NCI-H1092 treated with DMSO at 0.1 percent for 48 hours (cell line): ENCODE results near the gene ZNF334.

Experiments used
- DNase-seq: peaks from one replicate; lab custom pipeline; 2025; lab: John Stamatoyannopoulos, UW

The ZNF334 gene

DNA sequence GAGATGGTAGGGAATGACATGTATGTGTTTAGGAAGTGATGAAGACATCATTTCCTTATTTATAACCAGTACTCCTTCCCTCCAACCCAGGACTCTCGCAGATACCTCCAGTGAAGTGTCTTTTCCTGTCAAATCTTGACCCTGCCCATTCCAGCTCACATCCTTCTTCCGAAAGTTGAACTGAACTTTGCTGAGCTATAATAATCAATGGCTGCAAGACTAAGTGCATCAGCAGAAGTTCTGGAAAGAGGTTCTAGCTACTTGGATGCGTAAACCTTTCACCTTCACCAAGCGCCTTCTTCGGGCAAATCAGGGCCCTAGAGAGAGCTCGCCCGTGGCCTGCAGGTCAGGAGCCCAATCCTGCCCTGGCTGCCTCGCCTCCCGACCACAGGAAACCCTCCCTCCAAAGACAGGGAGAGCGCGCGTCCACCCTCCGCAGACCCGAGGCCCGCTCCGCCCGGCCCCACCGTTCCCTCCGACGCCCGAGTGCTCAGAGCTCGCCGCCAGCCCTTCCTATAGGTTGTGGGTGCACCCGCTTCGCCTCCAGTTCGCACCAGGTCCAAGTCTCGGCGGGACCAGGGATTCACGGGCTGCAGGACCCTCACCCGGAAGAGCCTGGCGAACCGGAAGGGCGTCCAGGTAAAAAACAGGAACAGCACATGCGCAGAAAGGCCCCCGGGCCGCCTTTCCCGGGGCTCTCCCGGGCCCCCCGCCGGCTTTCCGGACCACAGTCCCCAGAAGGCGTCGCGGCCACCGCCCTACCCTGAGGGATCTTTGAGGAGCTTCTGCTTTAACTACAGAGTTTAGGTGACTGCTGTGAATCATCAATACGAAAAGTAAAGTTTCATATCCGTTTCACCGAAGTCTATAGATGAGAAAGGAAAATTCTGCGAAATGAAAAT lies at the start of gene ZNF334:
ZNF334 (minus strand) TSS at position 617 of the 902 bp plus-strand sequence. CDS start 1,457 bp downstream, outside the sequence.
- peak; percentile 88 for DNase-seq

DNA sequence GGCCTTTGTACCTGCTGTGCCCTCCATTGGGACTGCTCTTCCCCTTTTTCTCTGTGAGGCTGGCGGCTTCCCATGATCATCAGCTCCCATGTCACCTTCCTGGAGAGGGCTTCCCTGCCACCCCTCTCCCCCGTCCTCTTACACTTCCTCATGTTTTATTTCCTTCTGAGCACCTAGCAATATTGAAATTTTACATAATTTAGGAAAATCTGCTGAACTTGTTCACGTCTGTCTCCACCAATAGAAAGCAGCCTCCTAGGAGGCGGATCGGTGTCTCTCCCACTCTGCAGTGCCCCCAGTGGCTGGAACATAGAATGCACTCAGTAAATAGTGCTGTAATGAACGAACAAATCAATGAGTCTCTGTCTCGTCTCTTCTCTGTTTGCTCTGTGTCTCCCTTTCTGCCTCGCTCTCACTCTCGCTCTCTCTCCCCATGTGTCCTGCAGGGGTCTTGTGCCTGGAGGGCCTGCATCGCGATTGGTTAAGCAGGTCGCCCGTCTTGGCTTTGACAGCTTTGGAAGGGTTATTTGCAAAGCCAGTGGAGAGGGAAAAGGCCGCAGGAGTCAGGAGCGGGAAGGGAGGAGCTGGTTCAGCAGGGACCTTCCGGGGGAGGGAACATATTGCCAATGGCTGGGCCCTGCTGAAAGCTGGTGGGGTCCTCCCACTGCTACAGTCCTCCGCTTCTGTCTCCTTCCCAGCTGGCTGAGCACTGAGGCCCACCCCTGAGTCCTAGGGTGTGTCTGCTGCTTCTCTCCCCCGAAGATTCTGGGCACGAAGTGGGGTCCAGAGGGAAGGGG lies 49.2 kb upstream of the ZNF334 start:
- DNase-seq: peak; percentile 87

DNA sequence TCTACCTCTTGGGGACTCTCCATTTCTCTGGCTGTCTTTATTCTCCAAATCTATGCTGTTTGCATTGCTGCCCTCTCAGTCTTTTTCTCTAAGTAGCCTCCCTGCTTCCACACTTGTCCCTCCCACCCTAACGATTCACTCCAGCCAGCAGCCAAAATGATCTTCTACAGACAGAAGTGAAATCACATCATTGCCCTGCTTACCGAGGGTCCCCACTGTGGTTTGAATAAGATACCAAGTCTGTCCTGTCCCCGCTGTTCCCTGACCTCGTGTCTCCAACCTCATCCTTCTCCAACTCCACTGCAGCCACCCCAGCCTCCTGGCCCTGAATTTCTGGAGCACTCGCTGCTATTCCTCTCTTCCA lies 48.6 kb upstream of the ZNF334 start:
- DNase-seq: no peak

DNA sequence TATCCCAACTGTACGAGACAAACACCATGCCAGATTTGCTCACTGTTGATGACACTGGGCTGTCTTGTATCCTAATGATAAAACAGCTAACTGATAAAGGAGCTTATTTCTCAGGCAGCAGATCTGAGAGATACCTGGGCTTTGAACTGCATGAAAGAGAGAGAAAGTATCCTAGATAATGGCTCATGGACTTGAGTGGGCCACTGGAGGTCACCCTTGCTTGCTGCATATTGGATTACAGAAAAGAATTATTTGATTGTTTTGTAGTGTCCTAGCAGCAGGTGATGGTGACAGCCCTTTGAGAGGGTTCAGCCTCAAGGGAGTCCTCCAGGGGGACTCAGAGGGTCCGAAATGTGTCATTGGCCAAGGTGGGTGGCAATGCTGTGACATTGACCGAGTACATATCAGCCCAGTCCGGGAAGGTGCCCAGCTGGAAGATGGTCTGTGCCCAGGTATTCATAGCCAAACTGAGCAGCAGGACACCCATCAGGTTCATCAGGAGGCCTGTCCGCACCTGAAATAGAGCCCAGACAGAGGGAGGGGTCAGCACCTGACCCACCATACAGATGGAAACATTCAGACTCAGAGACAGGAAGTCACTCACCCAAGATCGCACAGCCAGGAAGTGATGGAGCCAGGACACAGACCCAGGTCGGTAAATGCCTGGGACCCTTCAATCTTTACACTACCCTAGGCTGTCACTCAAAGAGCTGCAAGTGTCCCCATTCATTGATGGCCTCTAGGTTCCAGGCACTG lies 46.5 kb upstream of the ZNF334 start:
- peak; percentile 59 for DNase-seq

DNA sequence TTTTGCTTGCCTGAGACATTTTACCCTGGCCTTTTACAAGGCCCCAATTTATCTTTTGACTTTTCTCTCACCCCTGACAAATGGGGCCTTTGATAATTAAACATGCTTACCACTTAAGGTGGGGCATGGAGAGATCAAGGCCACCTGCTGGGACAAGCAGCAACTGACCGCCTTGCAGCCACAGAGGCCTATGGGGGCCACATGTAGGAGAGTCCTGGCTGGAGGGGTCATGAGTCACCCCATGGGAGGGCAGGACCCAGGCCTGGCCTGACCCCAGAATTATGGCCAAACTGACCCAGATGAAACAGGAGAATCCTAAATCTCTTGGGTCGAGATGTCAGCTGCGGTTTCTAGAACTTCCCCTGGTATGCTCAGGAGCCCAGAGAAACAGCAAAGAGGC lies 45.6 kb upstream of the ZNF334 start:
- no peak for DNase-seq

DNA sequence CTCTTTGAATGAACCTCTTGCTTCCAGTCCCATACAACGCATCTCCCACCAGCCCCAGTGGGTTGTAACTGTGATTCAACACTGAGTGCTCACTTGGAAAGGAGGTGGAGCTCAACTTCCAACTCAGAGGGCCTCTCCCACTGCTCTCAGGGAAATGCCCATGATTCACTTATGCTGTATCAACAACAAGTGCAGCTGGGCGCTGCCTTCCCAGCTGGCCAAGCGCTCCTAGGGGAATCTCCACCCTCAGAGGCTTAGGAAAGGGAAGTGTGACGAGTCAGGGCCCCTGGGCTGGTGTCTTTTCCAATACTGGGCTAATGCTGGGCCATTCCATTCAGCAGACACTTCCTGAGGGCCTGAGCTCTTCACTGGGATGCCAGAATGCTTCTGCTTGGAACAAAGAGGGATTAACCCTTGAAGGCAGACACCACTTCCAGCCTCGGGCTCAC lies 45.2 kb upstream of the ZNF334 start:
- no peak for DNase-seq

DNA sequence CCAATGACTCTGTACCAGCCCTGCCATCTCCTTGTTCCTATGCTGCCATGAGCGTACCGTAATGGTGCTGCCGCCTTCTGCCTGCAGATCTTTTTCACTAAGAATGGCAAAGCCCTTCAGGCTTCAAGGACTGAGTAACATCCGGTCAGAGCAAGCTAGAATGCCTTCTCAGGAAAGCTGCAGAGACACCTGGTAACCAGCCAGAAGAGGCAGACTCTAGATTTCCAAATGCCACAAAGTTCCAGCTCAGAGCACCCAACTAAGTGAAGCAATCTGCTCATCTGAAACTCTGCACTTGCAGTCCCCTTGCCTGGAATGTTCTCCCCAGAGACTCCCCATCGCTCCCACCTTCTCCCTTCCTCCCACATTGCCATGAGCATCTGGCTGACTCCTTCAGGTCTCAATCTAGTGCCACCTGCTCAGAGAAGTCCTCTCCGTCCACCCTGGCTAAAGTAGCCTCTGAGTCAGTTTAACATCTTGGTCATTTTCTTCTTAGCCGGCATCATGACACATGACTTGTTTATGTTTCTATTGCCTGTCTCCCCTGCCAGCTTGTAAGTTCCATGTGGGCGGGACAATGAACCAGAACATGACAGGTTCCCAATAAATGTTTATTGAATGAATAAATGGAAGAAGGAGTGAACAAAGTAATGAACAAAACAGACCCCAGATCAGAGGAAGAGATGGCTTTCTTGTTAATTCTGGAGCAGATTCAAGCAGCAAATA lies 44.0 kb upstream of the ZNF334 start:
- DNase-seq: no peak

DNA sequence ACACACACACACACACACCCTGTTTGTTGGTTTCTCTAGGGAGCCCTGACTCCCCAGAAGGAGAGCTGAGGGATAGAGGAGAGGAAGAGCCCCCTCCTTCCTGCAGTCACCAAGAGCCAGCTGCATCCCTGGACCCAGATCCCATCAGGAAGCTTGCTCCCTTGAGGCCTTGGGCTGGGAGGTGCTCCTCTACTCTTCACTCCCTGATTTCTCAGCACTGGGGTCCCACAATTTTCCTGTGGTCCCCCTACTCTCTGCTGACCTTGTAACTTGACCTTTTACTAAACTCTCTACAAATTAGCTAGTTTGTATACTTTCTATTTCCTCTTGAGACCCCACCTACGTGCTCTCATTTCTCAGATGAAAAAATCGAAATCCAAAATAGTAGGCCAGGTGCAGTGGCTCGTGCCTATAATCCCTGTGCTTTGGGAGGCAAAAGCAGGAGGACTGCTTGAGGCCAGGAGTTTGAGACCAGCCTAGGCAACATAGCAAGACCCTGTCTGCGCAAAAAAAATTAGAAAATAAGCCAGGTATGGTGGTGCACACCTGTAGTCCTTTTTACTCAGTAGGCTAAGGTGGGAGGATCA lies 42.1 kb upstream of the ZNF334 start:
- no peak for DNase-seq

DNA sequence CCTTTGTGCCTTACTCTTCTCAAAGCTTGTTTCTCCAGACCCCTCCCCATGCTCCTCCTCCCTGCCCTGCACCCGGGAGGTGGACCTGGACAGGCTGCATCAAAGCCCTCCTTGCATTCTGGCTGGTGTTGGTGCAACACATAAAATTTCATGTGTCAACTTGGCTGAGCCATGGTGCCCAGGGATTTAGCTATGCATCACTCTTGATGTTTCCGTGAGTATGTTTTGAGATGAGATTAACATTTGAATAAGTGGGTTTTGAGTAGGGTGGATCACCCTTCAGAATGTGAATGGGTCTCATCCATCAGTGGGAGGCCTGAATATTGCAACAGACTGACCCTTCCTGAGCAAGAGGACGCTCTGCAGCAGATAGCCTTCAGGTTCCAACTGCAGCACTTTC lies 41.5 kb upstream of the ZNF334 start:
- DNase-seq: no peak

DNA sequence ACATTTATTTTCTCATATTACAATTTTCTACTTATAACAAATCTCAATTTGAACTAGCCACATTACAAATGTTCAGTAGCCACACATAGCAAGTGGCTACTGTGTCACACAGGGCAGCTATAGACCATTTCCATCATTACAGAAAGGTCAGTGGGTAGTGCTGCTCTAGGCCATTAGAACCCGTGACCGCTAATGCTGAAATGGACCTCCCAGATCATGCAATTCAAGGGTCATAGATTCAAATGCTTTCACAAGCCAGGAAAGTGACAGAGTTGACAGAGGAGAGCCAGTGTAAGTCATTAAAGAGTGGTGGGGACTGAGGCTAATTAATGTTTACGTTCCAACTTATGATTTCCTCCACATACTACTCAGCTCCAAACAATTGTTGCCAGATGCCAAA lies 40.6 kb upstream of the ZNF334 start:
- no peak for DNase-seq

DNA sequence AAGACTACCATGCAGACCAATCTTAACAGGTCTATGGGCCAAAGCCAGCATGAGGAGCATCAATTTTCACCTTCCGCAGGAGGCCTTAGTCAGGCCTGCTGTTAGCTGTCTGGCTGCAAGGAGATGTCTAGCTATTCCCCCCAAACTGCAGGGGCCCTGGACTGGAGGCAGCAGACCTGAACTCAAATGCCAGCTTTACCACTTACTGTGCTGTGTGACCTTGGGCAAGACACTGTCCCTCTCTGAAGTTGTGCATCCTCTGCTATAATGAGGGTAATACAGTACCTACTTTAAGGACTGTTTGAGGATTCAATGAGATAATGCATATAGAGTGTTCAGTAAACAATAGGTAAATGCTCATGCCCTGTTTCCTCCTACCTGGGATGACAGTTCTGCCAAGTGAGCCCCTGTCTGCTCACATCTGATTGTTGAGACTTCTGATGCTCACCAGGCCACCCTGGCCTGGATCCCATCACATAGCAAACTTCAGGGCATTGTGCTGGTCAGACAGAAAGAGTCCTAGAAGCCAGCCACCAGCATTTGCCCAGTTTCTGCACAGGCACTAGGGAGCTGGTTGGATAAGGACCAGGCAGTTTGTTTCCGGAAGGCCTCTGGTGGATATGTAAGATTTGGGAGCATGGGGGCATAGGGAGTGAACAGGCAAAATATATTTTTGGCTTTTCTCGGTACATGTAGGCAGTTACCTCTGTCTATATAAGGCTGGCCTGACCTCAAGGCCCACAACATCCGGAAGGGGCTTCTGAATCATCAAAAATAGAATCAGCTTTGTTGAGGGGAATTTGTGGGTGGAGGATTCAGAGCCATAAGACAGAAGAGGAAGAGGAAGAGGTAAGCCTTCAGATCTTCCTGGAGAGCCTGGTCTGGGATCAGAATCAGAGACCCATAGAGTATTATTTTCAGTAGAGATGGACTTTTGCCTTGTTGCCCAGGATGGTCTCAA lies 39.4 kb upstream of the ZNF334 start:
- no peak for DNase-seq

DNA sequence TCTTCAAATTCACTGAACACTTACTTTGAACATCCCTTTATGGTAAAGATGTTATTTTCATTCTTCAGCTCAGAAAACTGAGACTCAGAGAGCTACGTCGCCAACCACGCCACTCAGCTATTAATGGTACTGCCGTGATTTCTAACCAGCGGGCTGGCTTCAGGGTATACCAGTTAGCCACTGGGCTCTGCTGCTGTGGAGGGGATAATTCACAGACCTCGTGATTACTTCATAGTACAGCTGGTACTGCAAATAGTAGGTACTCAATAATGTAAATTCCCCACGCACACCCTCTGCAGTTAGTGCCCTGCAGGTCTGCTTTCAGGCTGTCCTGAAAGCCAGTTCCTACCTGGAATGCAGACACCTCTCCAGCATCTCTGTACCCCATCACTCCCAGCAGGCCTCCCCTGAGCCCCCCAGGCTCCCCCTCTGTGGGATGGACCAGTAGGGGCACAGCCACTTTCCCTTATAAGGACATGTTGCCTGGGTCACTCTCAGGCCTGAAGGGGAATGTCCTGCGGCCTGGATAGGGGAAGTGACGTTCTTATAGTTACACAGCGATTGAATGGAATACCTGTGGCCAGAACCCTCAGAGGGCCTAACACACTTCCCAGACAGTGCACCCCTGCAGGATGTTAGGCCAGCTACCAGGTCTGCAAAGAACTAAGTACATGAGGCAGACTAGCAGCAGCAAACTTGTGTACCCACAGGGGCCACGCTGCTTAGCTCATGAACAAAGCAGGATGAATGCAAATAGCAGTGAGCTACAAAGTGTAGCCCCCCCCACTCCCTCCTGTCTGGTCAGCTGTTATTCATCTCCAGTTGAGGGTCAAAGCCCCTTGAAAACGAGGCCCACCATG lies 38.4 kb upstream of the ZNF334 start:
- no peak for DNase-seq

DNA sequence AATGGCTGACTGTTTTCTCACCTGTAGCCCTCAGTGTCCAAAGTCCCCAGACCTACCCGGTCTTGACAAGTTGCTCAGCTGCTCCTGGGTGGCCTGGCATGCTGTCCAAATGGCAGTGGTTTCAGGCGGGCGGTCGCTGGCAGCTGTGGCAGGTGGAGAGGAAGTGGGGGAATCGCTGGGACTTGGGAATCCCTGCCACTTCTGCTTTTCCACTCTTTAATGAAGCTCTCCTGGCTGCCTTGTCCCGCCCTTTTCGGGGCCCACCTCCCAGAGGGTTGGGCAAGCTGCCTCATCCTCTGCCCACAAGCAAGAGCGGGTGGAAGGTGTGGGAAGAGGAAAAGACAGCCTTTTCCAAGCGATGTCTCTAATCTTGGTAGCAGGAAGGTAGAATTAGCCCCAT lies 37.1 kb upstream of the ZNF334 start, which contains the start of gene OCSTAMP:
OCSTAMP (minus strand) TSS at position 194 of the 400 bp plus-strand sequence; CDS start at position 100, 94 bp downstream.
- no peak for DNase-seq

DNA sequence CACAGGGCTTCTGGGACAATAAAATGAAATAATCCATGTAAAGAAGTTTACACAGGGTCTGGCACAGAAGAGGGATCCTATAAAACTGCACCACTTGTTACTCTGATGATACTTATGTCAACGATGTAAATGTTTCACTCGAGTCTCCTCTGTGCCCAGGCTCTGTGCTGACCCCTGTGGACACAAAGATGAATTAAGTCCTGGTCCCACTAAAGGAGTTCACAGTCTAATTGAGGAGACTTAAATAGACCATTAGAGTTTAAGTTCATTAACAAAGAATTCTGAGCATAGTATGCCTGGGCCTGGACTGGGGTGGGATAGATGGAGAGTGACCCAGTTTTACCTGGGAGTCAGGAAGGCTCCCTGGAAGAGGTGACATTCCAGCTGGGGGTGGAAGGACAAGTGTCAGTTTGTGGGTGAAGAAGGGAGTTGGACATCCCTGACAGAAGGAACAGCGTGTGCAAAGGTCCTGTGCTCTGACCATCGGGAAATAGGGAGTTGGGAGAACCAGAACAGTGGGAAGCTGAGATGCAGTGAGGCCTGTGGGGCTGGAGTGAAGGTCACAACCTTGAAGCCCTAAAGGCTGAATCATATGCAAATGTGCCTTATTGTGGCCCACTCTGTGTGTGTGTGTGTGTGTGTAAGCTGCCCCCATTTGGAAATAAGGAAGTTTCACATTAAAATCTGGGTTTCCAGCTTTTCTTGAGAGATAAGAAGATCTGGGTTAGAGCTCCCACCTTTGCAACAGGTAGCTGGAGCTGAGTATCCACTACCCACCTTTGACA lies 36.0 kb upstream of the ZNF334 start:
- DNase-seq: no peak

DNA sequence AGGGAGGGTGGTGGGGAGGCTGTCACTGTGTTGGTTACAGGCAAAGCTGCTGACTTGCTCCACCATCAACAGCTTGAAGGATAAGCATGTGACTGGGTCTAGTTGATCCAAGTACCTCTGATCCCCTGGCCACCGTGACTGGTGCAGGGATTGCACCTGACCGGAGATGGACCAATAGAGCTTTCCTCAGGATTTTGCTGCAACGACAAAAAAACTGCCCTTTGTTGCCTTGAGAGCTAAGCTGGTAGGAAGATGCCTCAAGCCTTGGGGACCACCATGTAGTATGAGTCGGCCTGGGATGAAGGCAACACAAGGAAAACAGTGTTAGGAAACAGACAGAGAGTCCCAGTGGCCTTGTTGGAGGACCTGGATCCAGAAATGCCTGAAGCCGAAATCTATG lies 35.3 kb upstream of the ZNF334 start:
- no peak for DNase-seq

DNA sequence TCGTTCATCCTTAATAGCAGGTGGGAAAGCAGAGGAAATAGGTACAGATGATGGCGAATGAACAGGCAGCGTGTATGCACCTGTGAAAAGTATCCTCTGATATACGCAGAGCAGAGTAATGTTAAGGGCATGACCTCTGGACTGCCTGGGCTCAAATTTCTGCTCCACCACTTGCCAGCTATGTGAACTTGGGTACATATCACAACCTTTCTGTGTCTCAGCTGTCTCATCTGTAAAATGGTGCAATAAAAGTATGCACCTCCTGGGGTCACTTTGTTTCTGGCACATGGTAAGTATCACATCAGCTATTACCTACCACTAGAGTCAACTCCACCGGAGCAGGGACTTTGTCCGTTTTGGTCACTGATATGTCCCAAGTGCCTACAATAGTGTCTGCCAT lies 34.6 kb upstream of the ZNF334 start:
- no peak for DNase-seq

DNA sequence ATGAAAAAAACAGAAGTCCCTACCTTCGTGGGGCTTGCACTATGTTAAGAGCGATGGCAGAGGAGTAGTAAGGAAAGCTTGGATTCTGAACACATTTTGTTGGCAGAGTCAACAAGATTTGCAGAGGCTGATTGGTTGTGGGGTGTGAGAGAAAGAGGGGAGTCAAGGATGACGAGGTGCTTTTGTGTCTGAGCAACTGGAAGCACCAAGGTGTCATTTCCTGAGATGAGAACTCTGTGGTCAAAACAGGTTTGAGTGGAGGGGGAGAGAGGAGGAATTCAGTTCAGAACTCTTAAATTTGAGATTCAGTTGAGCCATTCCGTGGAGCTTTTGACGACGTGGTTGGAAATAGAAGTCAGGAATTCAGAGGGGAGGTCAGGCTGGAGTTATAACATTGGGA lies 33.6 kb upstream of the ZNF334 start:
- DNase-seq: no peak

DNA sequence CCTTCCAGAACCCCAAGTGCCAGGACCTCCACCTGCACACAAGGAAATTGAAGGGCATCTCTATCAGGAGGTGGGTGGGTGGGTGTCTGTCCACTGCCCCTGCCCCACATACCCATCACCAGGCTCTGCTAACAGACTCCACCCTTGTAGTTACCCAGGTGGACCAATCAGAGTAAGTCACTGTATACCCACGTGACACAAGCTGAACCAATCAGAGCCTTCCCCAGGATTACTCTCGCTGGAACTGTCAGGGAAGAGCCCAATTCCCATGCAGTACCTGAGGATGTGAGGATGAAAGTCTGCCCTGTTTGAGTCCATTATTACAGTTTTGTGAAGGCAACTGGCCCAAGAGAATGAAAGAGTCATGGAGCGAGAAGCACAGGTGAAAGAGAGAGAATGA lies 32.9 kb upstream of the ZNF334 start:
- no peak for DNase-seq
